ENCODE data around the gene TANC2.

The TANC2 gene

DNA sequence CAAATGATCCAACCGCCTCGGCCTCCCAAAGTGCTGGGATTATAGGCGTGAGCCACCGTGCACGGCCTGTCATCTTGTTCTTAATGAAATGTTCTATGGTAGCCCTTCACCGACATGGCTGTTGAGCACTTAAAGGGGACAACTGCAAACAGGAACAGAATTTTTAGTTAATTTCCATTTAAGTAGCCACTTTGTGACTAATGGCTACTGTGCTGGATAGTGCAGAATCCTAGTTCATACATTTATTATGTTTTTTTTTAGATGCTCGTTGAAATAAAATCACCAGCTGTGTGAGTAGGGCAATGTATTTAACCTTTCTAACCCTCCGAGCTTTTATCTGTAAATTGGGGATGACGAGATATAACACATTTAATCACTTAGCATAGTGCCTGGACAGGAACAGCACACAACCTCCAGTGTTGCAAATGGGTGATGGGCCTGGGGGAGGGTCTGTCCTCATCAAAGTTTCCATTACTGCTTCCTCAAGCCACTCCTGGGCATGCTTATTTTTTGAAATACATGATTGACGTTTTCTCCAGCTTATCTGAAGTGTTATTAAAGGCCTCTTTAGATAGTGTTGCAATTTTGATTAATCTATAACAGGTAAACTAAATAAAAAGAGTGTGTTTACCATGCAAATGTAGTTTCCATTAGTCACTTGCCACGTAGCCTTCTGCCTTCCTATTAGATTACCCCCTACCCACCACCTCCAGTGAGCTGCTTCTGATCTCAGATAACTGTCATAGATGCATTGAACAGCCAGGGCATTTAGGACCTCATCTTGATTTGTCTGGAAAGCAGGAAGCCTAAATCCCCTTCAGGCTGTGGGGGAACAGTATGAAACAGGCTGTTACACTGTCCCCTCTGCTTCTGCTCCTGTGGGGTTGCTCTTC lies 42.5 kb upstream of the TANC2 start:
- Histone ChIP-seq H3K4me3 (ENCODE audit: low read depth, low read length) (no peak overlapping the region), H3K27me3 (ENCODE audit: insufficient read depth, low read depth, severe bottlenecking) (no peaks in the 10 kb centered on the region), H3K9me3 (ENCODE audit: severe bottlenecking) (no peaks in the 10 kb centered on the region), H3K27ac (no peak overlapping the region), H3K36me3 (no peaks in the 10 kb centered on the region)
- TF ChIP-seq, protein P1, sequence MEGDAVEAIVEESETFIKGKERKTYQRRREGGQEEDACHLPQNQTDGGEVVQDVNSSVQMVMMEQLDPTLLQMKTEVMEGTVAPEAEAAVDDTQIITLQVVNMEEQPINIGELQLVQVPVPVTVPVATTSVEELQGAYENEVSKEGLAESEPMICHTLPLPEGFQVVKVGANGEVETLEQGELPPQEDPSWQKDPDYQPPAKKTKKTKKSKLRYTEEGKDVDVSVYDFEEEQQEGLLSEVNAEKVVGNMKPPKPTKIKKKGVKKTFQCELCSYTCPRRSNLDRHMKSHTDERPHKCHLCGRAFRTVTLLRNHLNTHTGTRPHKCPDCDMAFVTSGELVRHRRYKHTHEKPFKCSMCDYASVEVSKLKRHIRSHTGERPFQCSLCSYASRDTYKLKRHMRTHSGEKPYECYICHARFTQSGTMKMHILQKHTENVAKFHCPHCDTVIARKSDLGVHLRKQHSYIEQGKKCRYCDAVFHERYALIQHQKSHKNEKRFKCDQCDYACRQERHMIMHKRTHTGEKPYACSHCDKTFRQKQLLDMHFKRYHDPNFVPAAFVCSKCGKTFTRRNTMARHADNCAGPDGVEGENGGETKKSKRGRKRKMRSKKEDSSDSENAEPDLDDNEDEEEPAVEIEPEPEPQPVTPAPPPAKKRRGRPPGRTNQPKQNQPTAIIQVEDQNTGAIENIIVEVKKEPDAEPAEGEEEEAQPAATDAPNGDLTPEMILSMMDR (IDR thresholded peaks at IDR 0.05; ENCODE audit: low read depth, low read length): no peak
- no peak for DNase-seq

DNA sequence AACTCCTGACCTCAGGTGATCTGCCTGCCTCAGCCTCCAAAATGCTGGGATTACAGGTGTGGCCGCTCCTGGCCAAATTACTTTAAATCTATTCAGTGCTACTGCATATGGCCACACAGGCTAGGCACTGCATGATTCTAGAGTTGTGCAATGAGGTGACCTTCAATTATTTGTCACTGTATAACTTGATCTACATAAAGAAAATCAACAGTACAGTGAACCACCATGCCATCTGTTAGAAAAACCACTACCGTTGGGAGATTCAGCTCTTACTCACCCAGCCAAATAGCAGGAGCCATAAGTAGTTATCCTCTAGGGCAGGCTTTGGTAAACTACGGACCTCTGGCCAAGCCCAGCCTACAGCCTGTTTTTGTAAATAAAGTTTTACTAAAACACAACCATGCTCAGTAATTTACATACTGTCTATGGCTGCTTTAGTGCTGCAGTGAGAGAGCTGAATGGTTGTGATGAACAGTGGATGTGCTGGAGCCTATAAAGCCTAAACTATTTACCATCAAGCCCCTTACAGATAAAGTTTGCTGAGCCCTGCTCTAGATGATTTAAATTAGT lies 40.7 kb upstream of the TANC2 start:
- H3K4me3 ChIP-seq (ENCODE audit: low read depth, low read length): no peak overlapping the region
- no peaks in the 10 kb centered on the region for H3K36me3 ChIP-seq
- H3K9me3 ChIP-seq (ENCODE audit: severe bottlenecking): no peaks in the 10 kb centered on the region
- TF ChIP-seq, protein P1 (IDR thresholded peaks at IDR 0.05; ENCODE audit: low read depth, low read length): no peak
- DNase-seq: no peak
- H3K27ac ChIP-seq: no peak overlapping the region
- H3K27me3 ChIP-seq (ENCODE audit: insufficient read depth, low read depth, severe bottlenecking): no peaks in the 10 kb centered on the region

DNA sequence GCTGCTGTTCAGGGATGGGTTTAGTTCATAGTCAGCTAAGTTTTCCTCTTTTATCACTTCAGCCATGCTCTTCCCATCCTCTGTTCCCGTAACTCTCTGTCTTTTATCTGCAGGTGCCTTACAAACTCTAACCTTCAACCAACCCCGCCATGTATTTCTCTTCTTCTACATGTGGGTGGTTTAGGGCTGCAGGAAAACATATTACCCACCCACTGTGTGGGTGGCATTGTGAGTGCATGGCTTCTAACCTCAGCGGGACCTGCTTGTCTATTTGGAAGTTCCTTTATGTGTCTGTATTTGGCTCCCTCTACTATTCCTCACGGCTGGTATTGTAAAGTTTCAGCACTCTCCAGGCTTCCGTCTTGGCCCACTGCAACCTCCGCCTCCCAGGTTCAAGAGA lies 39.0 kb upstream of the TANC2 start:
- Histone ChIP-seq H3K36me3 (no peaks in the 10 kb centered on the region), H3K4me3 (ENCODE audit: low read depth, low read length) (no peak overlapping the region), H3K9me3 (ENCODE audit: severe bottlenecking) (no peaks in the 10 kb centered on the region), H3K27me3 (ENCODE audit: insufficient read depth, low read depth, severe bottlenecking) (no peaks in the 10 kb centered on the region), H3K27ac (no peak overlapping the region)
- no peak for DNase-seq
- TF ChIP-seq, protein P1 (IDR thresholded peaks at IDR 0.05; ENCODE audit: low read depth, low read length): no peak

DNA sequence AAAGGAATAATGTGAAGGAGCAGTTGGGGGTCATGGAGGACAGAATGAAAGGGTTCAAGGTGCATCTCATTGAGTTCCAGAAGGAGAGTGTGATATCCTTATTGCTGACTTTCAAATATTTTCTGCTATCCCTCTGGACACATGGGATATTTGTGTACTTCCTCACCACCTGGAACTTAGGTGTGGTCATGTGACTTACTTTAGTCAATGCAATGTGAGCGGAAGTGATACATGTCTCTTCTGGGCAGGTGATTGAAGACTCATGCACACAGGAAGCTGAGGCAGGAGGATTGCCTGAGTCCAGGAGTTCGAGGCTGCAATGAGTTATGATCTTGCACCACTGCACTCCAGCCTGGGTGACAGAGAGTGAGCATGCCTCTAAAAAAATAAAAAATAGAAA lies 36.7 kb upstream of the TANC2 start:
- no peak for DNase-seq
- H3K27me3 ChIP-seq (ENCODE audit: insufficient read depth, low read depth, severe bottlenecking): no peaks in the 10 kb centered on the region

DNA sequence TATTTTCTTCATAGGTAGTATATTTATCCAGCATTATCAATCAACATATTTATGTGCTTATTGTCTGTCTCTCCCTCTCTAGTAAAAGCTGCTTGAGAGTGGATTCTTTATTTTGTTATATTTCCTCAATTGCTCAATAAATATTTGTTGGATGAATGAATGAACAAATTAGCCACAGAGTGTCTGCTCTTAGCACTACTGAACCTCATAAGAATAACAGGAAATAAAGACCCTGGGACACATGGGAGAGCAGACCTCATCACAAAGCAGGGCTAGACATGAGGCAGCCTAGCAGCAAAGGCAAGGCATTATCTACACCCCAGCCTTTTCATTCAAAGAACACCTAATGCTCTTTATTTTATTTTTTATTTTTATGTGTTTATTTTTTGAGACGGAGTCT lies 34.9 kb upstream of the TANC2 start:
- H3K4me3 ChIP-seq (ENCODE audit: low read depth, low read length): no peak overlapping the region
- H3K36me3 ChIP-seq: no peaks in the 10 kb centered on the region
- TF ChIP-seq, protein P1 (IDR thresholded peaks at IDR 0.05; ENCODE audit: low read depth, low read length): no peak
- no peaks in the 10 kb centered on the region for H3K27me3 ChIP-seq (ENCODE audit: insufficient read depth, low read depth, severe bottlenecking)
- DNase-seq: no peak
- H3K9me3 ChIP-seq (ENCODE audit: severe bottlenecking): no peaks in the 10 kb centered on the region
- H3K27ac ChIP-seq: no peak overlapping the region

More for the DNA sequence above, 36.7 kb upstream of the TANC2 start:
- Histone ChIP-seq H3K36me3 (no peaks in the 10 kb centered on the region), H3K4me3 (ENCODE audit: low read depth, low read length) (no peak overlapping the region), H3K9me3 (ENCODE audit: severe bottlenecking) (no peaks in the 10 kb centered on the region), H3K27ac (no peak overlapping the region)
- TF ChIP-seq, protein P1 (IDR thresholded peaks at IDR 0.05; ENCODE audit: low read depth, low read length): no peak
